ENCODE measurements around the gene AK8.

GRCh38 chr9:132732326-132733259, 145.5 kb downstream of the AK8 start:
- no peak for TF ChIP-seq POLR2A (IDR thresholded peaks at IDR 0.05)
- TF ChIP-seq POLR2AphosphoS5 (IDR thresholded peaks at IDR 0.05; ENCODE audit: insufficient read depth in 1 of 2, low read depth in 1 of 2): no peak

Data from vagina (tissue), 2 donors.